ENCODE data around the gene C16orf87.
A peak's percentile ranks its signal among the peaks of the same experiment; 100 is the strongest.

C16orf87 gene

GRCh38 chr16:46811682-46812081 lies 19.3 kb downstream of the C16orf87 start:
- ATAC-seq (replicated peaks; ENCODE audit: extremely low read depth, poor library complexity, severe bottlenecking) (no peak), DNase-seq (ENCODE audit: low spot score in 2 of 2) (no peak)
- Mint-ChIP-seq H3K4me3 (no peak overlapping the region), H3K36me3 (ENCODE audit: insufficient read depth) (peaks cover 7% of the 10 kb centered on the region), H3K4me1 (peaks cover 48% of the 10 kb centered on the region), H3K9me3 (no peaks in the 10 kb centered on the region), H3K27ac (ENCODE audit: low read depth) (no peak overlapping the region), H3K27me3 (no peaks in the 10 kb centered on the region)

DNA sequence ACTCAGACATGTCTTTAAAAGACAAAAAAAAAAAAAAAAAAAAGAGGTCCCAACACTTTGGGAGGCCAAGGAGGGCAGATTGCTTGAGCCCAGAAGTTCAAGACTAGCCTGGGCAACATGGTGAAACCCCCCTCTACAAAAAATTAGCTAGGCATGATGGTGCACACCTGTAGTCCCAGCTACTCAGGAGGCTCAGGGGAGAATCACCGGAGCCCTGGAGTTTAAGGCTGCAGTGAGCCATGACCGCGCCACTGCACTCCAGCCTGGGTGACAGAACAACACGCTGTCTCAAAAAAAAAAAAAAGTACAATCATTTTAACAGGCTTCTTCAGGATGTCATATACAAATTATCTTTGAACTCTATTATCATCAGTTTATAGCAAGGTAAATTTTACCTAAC lies 22.0 kb downstream of the C16orf87 start:
- no peaks in the 10 kb centered on the region for H3K27me3 Mint-ChIP-seq
- ATAC-seq (replicated peaks; ENCODE audit: extremely low read depth, poor library complexity, severe bottlenecking) (no peak), DNase-seq (ENCODE audit: low spot score in 2 of 2) (no peak)
- H3K36me3 Mint-ChIP-seq (ENCODE audit: insufficient read depth): peaks cover 7% of the 10 kb centered on the region
- H3K4me1 Mint-ChIP-seq: peaks cover 26% of the 10 kb centered on the region
- no peak overlapping the region for H3K4me3 Mint-ChIP-seq
- no peaks in the 10 kb centered on the region for H3K9me3 Mint-ChIP-seq
- no peak overlapping the region for H3K27ac Mint-ChIP-seq (ENCODE audit: low read depth)

GRCh38 chr16:46807336-46807735 lies 23.6 kb downstream of the C16orf87 start:
- Mint-ChIP-seq H3K27ac (ENCODE audit: low read depth) (no peak overlapping the region), H3K4me3 (no peak overlapping the region), H3K9me3 (no peaks in the 10 kb centered on the region), H3K27me3 (no peaks in the 10 kb centered on the region), H3K36me3 (ENCODE audit: insufficient read depth) (peaks cover 10% of the 10 kb centered on the region), H3K4me1 (peaks cover 11% of the 10 kb centered on the region)
- DNase-seq (ENCODE audit: low spot score in 2 of 2) (no peak), ATAC-seq (replicated peaks; ENCODE audit: extremely low read depth, poor library complexity, severe bottlenecking) (no peak)

DNA sequence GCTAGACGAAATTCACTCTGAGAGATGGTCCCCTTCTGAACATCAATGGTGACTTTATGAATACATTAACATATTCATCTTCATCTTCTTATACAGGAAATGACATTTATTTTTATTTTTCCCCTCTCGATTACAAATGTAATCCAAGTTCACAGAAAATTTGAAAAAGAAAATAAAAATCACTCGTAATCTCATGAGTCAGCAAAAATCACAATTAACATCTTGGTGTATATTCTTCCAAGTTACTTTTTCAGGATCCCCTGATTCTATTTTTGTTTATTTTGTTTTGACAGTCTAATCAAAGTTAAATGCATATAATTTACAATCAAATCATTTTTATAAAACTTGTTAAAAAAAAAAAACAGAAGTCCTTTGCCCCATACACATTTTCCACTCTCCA lies 27.6 kb downstream of the C16orf87 start:
- Mint-ChIP-seq H3K36me3 (ENCODE audit: insufficient read depth) (peaks cover 6% of the 10 kb centered on the region), H3K27me3 (no peaks in the 10 kb centered on the region), H3K27ac (ENCODE audit: low read depth) (no peak overlapping the region), H3K4me3 (no peak overlapping the region), H3K9me3 (no peaks in the 10 kb centered on the region), H3K4me1 (peaks cover 6% of the 10 kb centered on the region)
- DNase-seq (ENCODE audit: low spot score in 2 of 2): no peak
- ATAC-seq (replicated peaks; ENCODE audit: extremely low read depth, poor library complexity, severe bottlenecking): no peak

DNA sequence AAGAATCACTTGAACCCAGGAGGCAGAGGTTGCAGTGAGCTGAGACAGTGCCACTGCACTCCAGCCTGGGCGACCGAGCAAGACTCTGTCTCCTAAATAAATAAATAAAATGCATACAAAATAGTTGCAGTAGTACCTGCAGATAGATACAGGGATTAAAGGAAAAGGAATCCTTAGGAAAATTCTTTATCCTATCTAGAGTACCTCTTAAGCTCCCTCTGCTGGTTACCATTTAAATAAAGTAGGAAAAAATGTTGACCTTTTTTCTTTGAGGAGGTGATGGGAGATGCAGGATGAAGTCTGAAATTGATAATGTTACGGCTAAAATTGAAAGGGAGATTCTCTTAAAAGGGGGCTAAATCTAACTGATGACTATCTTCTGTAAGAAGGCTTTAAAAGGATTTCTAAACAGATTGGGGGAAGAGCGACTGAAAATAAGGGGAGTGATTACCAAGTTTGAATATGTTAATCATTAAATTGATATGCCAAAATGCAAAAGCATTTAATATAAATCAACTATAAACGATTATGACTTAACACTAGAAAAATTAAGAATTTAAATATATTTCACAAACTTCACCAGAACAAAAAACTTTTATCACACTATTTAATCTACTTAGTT lies 29.4 kb downstream of the C16orf87 start:
- Mint-ChIP-seq H3K36me3 (ENCODE audit: insufficient read depth) (peaks cover 5% of the 10 kb centered on the region), H3K4me1 (no peaks in the 10 kb centered on the region), H3K4me3 (no peak overlapping the region), H3K9me3 (no peaks in the 10 kb centered on the region), H3K27ac (ENCODE audit: low read depth) (no peak overlapping the region), H3K27me3 (no peaks in the 10 kb centered on the region)
- DNase-seq (ENCODE audit: low spot score in 2 of 2): no peak
- no peak for ATAC-seq (replicated peaks; ENCODE audit: extremely low read depth, poor library complexity, severe bottlenecking)

DNA sequence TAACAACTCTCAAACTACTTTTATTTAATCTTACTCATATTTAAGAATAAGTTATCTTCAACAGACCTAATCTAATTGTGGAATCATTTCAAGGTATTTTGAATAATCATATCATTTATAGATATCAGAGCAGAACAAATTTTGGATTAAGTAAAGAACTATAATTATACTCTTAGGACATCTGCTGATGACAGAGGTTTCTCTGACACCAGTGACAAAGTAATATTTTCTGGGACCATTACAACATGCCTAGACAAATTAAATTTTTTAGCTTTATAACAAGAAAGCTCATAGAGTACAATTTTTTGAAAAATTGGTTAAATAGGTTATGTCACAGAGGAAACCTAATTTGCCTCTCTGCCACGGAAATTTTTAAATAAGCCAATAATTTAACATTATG lies 30.5 kb downstream of the C16orf87 start:
- Mint-ChIP-seq H3K27me3 (no peaks in the 10 kb centered on the region), H3K4me1 (no peaks in the 10 kb centered on the region)
- ATAC-seq (replicated peaks; ENCODE audit: extremely low read depth, poor library complexity, severe bottlenecking): no peak

DNA sequence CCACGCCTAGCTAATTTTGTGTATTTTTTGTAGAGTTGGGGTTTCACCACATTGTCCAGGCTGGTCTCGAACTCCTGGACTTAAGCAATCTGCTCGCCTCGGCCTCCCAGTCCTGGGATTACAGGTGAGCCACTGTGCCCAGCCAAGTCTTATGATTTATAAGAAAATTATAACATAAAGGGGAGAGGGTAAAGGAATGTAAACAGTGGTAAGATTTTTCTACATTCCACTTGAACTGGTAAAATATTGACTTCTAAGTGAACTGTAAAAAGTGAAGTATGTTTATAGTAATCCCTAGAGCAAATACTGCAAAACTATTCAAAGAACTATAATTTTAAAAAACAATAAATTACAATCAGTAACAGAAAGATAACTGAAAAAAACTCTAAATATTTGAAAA lies 33.5 kb downstream of the C16orf87 start:
- Mint-ChIP-seq H3K27ac (ENCODE audit: low read depth) (no peak overlapping the region), H3K4me1 (no peaks in the 10 kb centered on the region), H3K4me3 (no peak overlapping the region), H3K9me3 (peaks cover 7% of the 10 kb centered on the region), H3K36me3 (ENCODE audit: insufficient read depth) (peaks cover 2% of the 10 kb centered on the region), H3K27me3 (no peaks in the 10 kb centered on the region)
- ATAC-seq (replicated peaks; ENCODE audit: extremely low read depth, poor library complexity, severe bottlenecking) (no peak), DNase-seq (ENCODE audit: low spot score in 2 of 2) (no peak)

More for the DNA sequence above, 30.5 kb downstream of the C16orf87 start:
- DNase-seq (ENCODE audit: low spot score in 2 of 2): no peak
- H3K27ac Mint-ChIP-seq (ENCODE audit: low read depth): no peak overlapping the region
- H3K9me3 Mint-ChIP-seq: no peaks in the 10 kb centered on the region
- H3K36me3 Mint-ChIP-seq (ENCODE audit: insufficient read depth): peaks cover 5% of the 10 kb centered on the region
- H3K4me3 Mint-ChIP-seq: no peak overlapping the region

DNA sequence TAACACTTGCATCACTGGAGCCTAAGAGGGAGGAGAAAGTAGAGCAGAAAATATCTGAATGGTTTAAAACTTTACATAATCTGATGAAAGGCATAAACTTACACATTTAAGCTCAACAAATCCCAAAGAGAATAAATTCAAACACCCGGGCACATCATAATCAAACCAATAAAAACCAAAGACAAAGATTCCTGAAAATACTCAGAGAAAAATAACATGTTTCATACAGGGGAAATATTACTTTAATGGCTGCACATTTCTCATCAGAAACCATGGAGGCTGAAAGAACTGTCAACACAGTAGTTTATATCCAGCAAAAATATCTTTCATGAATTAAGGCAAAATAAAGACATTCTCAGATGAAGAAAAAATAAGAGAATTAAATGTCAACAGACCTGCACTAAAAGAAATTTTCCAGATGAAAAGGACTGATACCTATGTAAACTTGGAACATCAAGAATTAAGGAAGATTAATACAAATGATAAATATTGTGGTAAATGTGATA lies 34.2 kb downstream of the C16orf87 start:
- Mint-ChIP-seq H3K27ac (ENCODE audit: low read depth) (no peak overlapping the region), H3K36me3 (ENCODE audit: insufficient read depth) (peaks cover 2% of the 10 kb centered on the region), H3K4me3 (no peak overlapping the region), H3K27me3 (no peaks in the 10 kb centered on the region), H3K9me3 (peaks cover 7% of the 10 kb centered on the region), H3K4me1 (no peaks in the 10 kb centered on the region)
- DNase-seq (ENCODE audit: low spot score in 2 of 2): no peak
- no peak for ATAC-seq (replicated peaks; ENCODE audit: extremely low read depth, poor library complexity, severe bottlenecking)

DNA sequence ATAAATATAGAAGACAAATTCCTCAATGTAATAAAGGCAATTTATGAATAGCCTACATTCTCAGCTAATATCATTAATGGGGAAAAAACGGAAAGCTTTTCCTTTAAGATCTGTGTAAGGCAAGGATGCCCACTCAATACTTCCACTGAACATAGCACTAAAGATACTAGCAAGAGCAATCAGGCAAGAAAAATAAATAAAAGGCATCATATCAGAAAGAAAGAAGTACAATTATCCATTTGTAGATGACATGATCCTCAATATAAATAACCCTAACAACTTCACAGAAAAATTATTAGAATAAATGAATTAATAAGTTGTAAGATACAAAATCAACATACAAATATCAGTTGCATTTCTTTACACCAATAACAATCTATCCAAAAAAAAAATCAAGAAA lies 37.1 kb downstream of the C16orf87 start:
- DNase-seq (ENCODE audit: low spot score in 2 of 2): no peak
- peaks cover 2% of the 10 kb centered on the region for H3K36me3 Mint-ChIP-seq (ENCODE audit: insufficient read depth)
- H3K4me1 Mint-ChIP-seq: peaks cover 13% of the 10 kb centered on the region
- H3K27ac Mint-ChIP-seq (ENCODE audit: low read depth): no peak overlapping the region
- H3K4me3 Mint-ChIP-seq: no peak overlapping the region
- no peaks in the 10 kb centered on the region for H3K27me3 Mint-ChIP-seq
- no peak for ATAC-seq (replicated peaks; ENCODE audit: extremely low read depth, poor library complexity, severe bottlenecking)
- H3K9me3 Mint-ChIP-seq: peaks cover 7% of the 10 kb centered on the region

- peaks cover 13% of the 10 kb centered on the region for H3K4me1 Mint-ChIP-seq
- peaks cover 15% of the 10 kb centered on the region for H3K9me3 Mint-ChIP-seq
- peaks cover 1% of the 10 kb centered on the region for H3K36me3 Mint-ChIP-seq (ENCODE audit: insufficient read depth)
- DNase-seq (ENCODE audit: low spot score in 2 of 2) (no peak), ATAC-seq (replicated peaks; ENCODE audit: extremely low read depth, poor library complexity, severe bottlenecking) (no peak)
- no peaks in the 10 kb centered on the region for H3K27me3 Mint-ChIP-seq
- peak overlapping the region; percentile 81 for H3K4me3 Mint-ChIP-seq
- peak overlapping the region; percentile 74 for H3K27ac Mint-ChIP-seq (ENCODE audit: low read depth)
Measured at GRCh38 chr16:46790599-46791270, 40.2 kb downstream of the C16orf87 start.

- peaks cover 13% of the 10 kb centered on the region for H3K4me1 Mint-ChIP-seq
- peak overlapping the region; percentile 74 for H3K27ac Mint-ChIP-seq (ENCODE audit: low read depth)
- peaks cover 14% of the 10 kb centered on the region for H3K9me3 Mint-ChIP-seq
- no peaks in the 10 kb centered on the region for H3K27me3 Mint-ChIP-seq
- peak; percentile 88 for ATAC-seq (replicated peaks; ENCODE audit: extremely low read depth, poor library complexity, severe bottlenecking)
- DNase-seq (ENCODE audit: low spot score in 2 of 2): peak; percentile 59 to 62
- peaks cover under 1% of the 10 kb centered on the region for H3K36me3 Mint-ChIP-seq (ENCODE audit: insufficient read depth)
- peak overlapping the region; percentile 81 for H3K4me3 Mint-ChIP-seq
Measured at GRCh38 chr16:46789499-46790414, 41.2 kb downstream of the C16orf87 start.

DNA sequence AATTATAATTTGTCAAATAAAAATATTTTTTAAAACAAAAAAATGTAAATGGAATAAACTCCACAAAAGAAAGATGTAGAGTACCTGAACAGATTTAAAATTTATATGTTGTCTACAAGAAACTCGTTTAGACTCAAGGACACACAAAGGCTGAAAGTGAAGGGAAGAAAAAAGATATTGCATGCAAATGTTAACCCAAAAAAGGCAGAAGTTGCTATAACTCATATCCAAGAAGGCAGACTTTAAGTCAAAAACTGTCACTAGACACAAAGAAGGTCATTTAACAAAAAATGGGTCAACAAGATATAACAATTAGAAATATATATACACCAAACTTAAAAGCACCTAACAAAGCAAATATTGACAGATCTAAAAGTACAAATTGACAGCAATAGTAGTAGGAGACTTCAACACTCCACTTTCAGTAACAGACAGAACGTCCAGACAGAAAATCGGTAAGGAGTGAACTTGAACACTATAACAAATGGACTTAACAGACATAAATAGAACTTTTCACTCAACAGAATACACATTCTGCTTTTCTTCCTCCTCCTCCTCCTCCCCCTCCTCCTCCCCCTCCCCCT lies 42.0 kb downstream of the C16orf87 start:
- Mint-ChIP-seq H3K9me3 (peaks cover 9% of the 10 kb centered on the region), H3K27ac (ENCODE audit: low read depth) (no peak overlapping the region), H3K4me3 (peak overlapping the region; percentile 81), H3K4me1 (peaks cover 13% of the 10 kb centered on the region), H3K36me3 (ENCODE audit: insufficient read depth) (no peaks in the 10 kb centered on the region), H3K27me3 (no peaks in the 10 kb centered on the region)
- no peak for ATAC-seq (replicated peaks; ENCODE audit: extremely low read depth, poor library complexity, severe bottlenecking)
- DNase-seq (ENCODE audit: low spot score in 2 of 2): no peak
